Peyer's patch (tissue), 4 donors: ENCODE results near the gene SPDYE2. TPM values are rescaled to one million over a fixed set of nuclear protein-coding genes. Genes with fewer than 3 reads are reported as not detected.
A peak's percentile ranks its signal among the peaks of the same experiment; 100 is the strongest.
"Not testable (repeated sequence)": the region's sequence is repeated elsewhere in the genome, so short reads cannot be mapped to it uniquely, and the experiment has no call there.

Source experiments
- DNase-seq, 3 donors: peaks; one replicate each; pipeline ENCODE4 v3.0.0-alpha.2; 2017 to 2019
- H3K27ac ChIP-seq, 4 donors: fragments of 200-600 bp; sonication (generic); one replicate each; pipeline ENCODE4 v1.5.1; 2016 to 2019
- H3K27me3 ChIP-seq, 2 donors: fragments of 200-600 bp; sonication (generic); one replicate each; pipeline ENCODE4 v1.5.1; 2019
- H3K36me3 ChIP-seq, 3 donors: fragments of 200-600 bp; sonication (generic); one replicate each; pipeline ENCODE4 v1.5.1; 2016 to 2019
- H3K4me1 ChIP-seq, 4 donors: fragments of 200-600 bp; sonication (generic); one replicate each; pipeline ENCODE4 v1.5.1; 2016 to 2019
- H3K4me3 ChIP-seq, 4 donors: fragments of 200-600 bp; sonication (generic); 1 replicate in 3 of 4; 2 replicates in 1 of 4; pipeline ENCODE4 v1.5.1; 2016 to 2019; ENCODE audit warnings: mild to moderate bottlenecking in 1 of 4
- H3K9me3 ChIP-seq, 4 donors: fragments of 200-600 bp; sonication (generic); one replicate each; pipeline ENCODE4 v1.5.1; 2016 to 2019; ENCODE audit warnings: mild to moderate bottlenecking in 1 of 4
- CTCF ChIP-seq, 6 experiments: fragments of 450-650 bp in 4 of 6; fragments of 200-600 bp in 2 of 6; sonication (generic) in 1 of 6; IDR thresholded peaks; one replicate each; pipeline ENCODE4 v1.5.1; 2017 to 2019; ENCODE audit warnings: antibody characterized with exemption in 6 of 6, mild to moderate bottlenecking in 3 of 6, moderate library complexity in 1 of 6
- POLR2A ChIP-seq, 2 donors: fragments of 450-650 bp; IDR thresholded peaks; one replicate each; pipeline ENCODE4 v1.5.1; 2017; ENCODE audit warnings: antibody characterized with exemption in 2 of 2, mild to moderate bottlenecking in 2 of 2, moderate library complexity in 2 of 2
- total RNA-seq, 4 donors: library from RNA; depleted of rRNA; stranded (reverse); fragments of >200 nt; gene quantifications; one replicate each; pipeline ENCODE4 v1.1.0, GENCODE V29; 2016

SPDYE2 gene
- total RNA-seq, 4 donors from 2014 or later, result not detected

DNA sequence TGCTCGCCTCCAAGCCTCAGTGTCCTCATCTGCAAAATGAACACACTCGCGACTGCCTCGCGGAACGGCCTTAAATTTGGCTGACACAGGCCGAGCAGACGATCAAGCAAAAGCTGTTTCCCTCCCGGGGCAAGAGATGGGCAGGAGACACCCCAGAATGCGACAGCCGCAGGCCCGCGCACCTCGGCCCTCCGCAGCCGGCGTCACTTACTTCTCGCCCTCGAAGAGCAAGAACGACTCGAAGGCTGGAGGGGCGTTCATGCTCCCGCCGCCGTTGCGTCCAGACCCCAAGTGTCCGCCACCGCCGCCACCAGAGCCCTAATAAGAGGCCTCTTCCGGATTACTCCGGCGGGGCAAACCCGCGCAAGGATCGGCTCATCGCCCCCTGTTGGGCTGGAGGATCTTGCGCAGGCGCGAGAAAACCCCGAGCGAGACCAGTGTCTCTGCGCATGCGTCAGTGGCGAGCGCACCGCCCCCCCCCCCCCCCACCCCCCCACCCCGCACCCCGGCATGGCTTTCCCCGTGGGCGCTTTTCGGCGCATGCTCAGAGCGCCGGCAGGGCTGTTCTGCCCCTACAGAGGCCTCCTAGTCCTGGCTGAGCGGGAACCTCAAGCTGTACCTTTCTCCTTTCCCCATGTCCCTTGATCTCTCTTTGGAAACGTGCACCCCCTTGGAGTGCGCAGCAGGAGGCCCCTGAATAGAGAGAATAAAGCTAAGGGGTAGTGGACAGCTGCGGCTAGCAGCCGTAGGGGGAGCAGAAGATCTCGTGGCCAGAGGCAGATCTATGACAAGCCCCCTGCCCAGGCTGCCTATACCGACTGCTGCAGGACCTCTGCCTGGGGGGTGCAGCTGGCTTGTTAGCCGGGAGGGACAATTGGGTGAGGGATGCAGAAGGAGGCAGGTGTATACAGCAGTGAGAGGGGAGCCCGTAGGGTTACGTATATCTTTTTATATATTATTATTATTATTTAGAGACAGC, 21.5 kb downstream of the SPDYE2 start, which contains the start of gene POLR2J3:
TSS of gene POLR2J3 (minus strand) at position 323 of the 979 bp plus-strand sequence. CDS start at position 261, 62 bp downstream.
- H3K4me1 ChIP-seq, H3K36me3 ChIP-seq, H3K9me3 ChIP-seq, H3K27me3 ChIP-seq: not testable (repeated sequence)
- H3K4me3 ChIP-seq, result peak within 1 kb of the TSS; percentile 67 to 88 (median 78)
- peak within 1 kb of the TSS; percentile 72 to 81 (median 78) for H3K27ac ChIP-seq
- peak; percentile 83 to 98 (median 97) for DNase-seq
- peak in 1 of 2 donors; percentile 11 for TF ChIP-seq POLR2A (IDR thresholded peaks at IDR 0.05)
- TF ChIP-seq CTCF (IDR thresholded peaks at IDR 0.05), result peak in 4 of 6 experiments; percentile 48 to 86 (median 68)

- not testable (repeated sequence) for DNase-seq, H3K27me3 ChIP-seq, H3K9me3 ChIP-seq, H3K36me3 ChIP-seq, H3K27ac ChIP-seq, H3K4me3 ChIP-seq, H3K4me1 ChIP-seq
These were observed 23.6 kb downstream of the SPDYE2 start for GRCh38 chr7:102574607-102575006.

DNA sequence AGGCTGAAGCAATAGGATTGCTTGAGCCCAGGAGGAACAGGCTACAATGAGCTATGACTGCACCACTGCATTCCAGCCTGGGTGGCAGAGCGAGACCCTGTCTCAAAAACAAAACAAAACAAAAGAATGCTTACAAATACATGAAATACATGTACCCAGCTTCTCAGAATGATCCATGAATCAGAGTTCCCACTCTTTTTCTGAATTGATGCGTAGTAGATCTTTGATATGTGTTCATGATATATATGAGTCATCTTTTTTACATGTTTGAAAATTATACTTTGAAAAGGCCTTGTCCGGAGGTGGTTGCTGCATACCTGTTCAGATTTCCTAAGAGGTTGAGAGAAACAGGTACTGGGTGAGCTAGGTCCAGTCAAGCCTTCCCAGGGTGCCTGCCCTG, 25.3 kb downstream of the SPDYE2 start:
- H3K9me3 ChIP-seq, H3K36me3 ChIP-seq, H3K4me1 ChIP-seq, DNase-seq, H3K27ac ChIP-seq, H3K4me3 ChIP-seq, H3K27me3 ChIP-seq: not testable (repeated sequence)

- DNase-seq, result peak in 1 of 3 donors; percentile 9
- H3K27ac ChIP-seq, H3K4me3 ChIP-seq, H3K36me3 ChIP-seq, H3K27me3 ChIP-seq, H3K9me3 ChIP-seq, H3K4me1 ChIP-seq: not testable (repeated sequence)
These were observed 26.6 kb downstream of the SPDYE2 start for GRCh38 chr7:102577315-102578240.

DNA sequence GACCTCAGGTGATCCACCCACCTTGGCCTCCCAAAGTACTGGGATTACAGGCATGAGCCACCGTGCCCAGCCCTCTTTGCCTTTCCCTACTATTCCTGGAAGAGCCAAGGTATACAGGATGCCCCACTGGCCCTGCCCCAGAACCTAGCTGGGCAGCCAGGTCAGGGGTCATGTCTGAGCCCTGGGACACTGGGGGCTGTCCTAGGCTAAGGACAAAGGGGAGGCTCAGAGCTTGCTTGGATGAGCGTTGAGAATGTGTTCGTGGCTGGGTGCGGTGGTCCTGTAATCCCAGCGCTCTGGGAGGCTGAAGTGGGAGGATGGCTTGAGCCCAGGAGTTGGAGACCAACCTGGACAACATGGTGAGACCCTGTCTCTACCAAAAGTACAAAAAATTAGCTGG, 27.5 kb downstream of the SPDYE2 start:
- H3K27ac ChIP-seq, H3K4me3 ChIP-seq, H3K4me1 ChIP-seq, H3K36me3 ChIP-seq, DNase-seq, H3K9me3 ChIP-seq, H3K27me3 ChIP-seq: not testable (repeated sequence)

DNA sequence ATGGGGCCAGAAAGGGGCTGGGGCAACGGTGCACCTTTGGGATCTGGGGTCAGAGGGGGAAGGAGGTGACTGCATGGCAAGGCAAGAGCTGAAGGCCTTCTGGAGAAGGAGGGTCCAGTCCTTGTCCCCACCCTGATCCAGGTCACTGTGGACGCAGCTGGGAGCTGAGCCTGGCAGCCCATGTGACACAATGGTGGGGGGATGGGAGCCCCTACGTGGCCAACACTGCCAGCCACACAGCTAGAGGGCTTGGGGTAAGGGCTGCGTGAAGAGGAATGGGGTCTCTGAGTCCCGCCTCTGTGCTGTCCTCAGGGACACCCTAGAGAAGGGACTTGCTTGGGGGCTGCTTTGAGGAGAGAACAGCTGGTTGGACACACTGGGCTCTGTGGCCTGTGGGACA, 30.7 kb downstream of the SPDYE2 start:
- not testable (repeated sequence) for H3K27me3 ChIP-seq, H3K27ac ChIP-seq, H3K9me3 ChIP-seq, H3K36me3 ChIP-seq, H3K4me3 ChIP-seq, H3K4me1 ChIP-seq, DNase-seq

- not testable (repeated sequence) for H3K27ac ChIP-seq, H3K36me3 ChIP-seq, H3K27me3 ChIP-seq, H3K4me1 ChIP-seq, DNase-seq, H3K9me3 ChIP-seq, H3K4me3 ChIP-seq
These were observed 32.5 kb downstream of the SPDYE2 start for GRCh38 chr7:102583495-102583894.

- DNase-seq, H3K4me1 ChIP-seq, H3K9me3 ChIP-seq, H3K27ac ChIP-seq, H3K36me3 ChIP-seq, H3K4me3 ChIP-seq, H3K27me3 ChIP-seq: not testable (repeated sequence)
These were observed 38.8 kb downstream of the SPDYE2 start for GRCh38 chr7:102589857-102590256.

DNA sequence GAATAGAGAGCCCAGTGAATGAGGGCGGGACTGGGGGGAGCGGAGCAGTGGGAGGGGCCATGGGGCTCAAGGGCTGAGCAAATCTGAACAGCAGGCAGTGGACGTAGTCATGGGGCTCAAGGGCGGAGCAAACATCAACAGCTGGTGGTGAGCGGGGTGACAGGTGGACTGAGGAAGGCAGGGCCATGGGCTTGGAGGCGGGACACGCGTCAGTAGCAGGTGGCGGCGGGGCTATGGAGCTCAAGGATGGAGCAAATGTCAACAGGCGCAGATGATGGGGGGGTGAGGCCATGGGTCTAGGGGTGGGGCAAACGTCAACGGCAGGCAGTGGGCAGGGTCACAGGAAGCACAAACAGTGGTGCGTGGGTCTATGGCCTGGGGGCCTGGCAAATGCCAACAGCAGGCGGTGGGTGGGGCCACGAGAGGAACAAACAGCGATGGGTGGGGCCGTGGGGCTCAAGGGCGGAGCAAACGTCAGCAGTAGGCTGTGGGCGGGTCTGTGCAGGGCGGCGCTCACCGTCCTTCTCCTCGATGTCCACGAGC, 41.5 kb downstream of the SPDYE2 start:
- not testable (repeated sequence) for H3K27ac ChIP-seq
- DNase-seq, result peak in 2 of 3 donors; percentile 46 to 80

DNA sequence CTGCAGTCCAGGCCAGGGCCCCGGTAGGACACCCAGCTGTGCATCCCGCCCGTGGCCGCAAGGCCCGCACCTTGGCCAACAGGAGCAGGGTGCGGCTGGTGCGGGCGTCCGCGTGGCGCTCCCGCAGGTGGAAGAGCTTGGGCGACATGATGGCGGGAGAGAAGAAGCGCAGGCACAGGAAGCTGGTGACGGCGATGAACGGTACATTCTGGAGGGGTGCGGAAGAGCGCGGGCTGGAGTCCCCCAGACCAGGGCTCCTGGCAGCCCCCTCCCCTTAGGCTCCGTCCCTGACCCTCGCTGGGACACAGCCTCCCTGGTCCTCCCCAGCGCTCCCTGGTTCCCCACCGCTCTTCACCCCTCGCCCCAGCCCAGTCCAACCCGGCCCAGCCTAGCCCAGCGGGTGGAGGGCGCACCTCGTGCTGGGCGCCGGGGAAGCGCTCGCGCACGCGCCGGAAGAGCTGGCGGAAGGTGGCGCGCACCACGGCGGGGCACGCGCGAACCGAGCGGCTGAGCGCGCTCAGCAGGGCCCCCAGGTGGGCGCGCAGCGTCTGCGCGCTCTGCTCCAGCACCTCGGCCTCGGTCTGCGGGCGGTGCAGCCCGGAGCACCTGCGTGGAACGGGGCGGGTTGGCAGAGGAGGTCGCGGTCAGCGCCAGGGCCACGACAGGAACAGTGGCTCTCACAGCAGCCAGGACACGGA, 42.8 kb downstream of the SPDYE2 start:
- not testable (repeated sequence) for H3K27ac ChIP-seq, H3K9me3 ChIP-seq, H3K4me1 ChIP-seq, DNase-seq, H3K27me3 ChIP-seq, H3K36me3 ChIP-seq, H3K4me3 ChIP-seq

More for the DNA sequence above, 41.5 kb downstream of the SPDYE2 start:
- H3K4me1 ChIP-seq, H3K27me3 ChIP-seq, H3K9me3 ChIP-seq, H3K36me3 ChIP-seq, H3K4me3 ChIP-seq: not testable (repeated sequence)

DNA sequence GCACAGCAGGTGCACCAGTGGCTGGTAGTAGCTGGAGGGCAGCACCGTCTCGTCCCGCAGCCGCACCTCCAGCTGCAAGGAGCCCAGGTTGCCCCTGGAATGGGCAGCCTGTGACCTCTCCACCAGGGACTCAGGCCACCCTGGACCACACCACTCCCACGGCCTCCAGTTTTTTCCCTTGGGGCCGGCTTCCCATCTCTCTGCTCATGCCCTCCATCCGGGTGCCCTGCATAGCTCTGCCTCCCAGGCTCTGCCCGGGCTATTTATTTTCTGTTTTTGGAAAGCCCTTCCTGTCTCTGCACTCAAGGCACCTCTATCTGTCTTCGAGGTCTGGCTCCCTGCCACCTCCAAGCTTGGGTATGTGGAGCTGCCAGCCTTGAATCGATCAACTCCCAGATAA, 45.0 kb downstream of the SPDYE2 start:
- not testable (repeated sequence) for H3K27me3 ChIP-seq, H3K4me3 ChIP-seq, H3K4me1 ChIP-seq, H3K36me3 ChIP-seq, H3K9me3 ChIP-seq, H3K27ac ChIP-seq
- DNase-seq, result peak in 1 of 3 donors; percentile 41

DNA sequence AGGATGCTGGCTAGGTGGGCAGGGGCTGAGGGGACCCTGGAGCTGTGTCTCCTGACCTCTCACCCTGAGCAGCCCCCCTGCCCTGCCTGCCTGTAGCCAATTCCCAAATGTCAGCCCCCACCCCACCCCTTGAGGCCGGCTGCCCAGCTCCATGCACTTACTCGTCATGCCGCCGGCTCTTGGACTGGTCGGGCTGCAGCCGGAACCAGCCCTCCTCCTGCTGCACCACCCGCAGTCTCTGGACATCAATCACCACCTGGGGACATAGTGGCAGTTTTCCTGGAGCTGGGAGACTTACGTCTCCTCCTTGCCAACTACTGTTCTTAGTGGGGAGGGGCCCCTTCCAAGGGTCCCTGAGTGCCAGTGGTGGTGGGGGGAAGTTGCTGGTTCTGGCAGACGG, 48.7 kb downstream of the SPDYE2 start:
- DNase-seq, H3K9me3 ChIP-seq, H3K27ac ChIP-seq, H3K4me3 ChIP-seq, H3K4me1 ChIP-seq, H3K27me3 ChIP-seq, H3K36me3 ChIP-seq: not testable (repeated sequence)

DNA sequence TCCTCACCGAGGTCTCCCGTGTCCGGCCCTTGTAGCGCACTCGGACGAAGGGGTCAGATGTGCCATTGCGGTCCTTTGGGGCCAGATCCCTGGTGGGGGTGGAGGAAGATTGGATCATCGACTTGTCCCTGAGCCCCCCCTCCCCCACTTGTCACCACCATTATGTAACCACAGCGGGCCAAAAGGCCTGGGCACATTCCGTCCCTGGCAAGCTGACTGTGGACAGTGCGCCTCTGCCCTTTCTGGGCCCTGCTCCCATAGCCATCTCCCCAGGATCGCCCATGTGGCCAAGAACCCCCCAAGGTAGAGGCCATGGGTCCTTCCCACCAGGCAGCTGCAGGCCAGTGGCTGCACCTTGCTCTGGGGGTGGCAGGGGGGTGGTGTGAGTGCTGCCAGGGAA, 51.3 kb downstream of the SPDYE2 start:
- H3K36me3 ChIP-seq, H3K27me3 ChIP-seq, H3K9me3 ChIP-seq, H3K4me1 ChIP-seq, H3K4me3 ChIP-seq, DNase-seq, H3K27ac ChIP-seq: not testable (repeated sequence)
